GM23338 (cell line): ENCODE measurements around the gene TMC2. TPM values are rescaled to one million over a fixed set of nuclear protein-coding genes. Genes with fewer than 3 reads are reported as not detected.
A peak's percentile ranks its signal among the peaks of the same experiment; 100 is the strongest.

Source experiments
- ATAC-seq: fragments of 200-7000 bp; cut with Tn5 transposase; 3 replicates; pipeline ENCODE4 v1.9.1; 2020
- DNase-seq: peaks from one replicate; pipeline ENCODE4 v3.0.0-alpha.2; 2015; ENCODE audit warnings: low spot score
- H2AFZ ChIP-seq: fragments of 200-600 bp; sonication (generic); 2 replicates; pipeline ENCODE4 v1.8.0; 2016; ENCODE audit warnings: antibody characterized with exemption, mild to moderate bottlenecking, moderate library complexity
- H3F3A ChIP-seq: fragments of 200-600 bp; sonication (generic); replicated peaks from 2 replicates; pipeline ENCODE4 v1.8.0; 2017; ENCODE audit warnings: antibody characterized with exemption, mixed run types, low read depth
- H3K27ac ChIP-seq: fragments of 200-600 bp; sonication (generic); 2 replicates; pipeline ENCODE4 v1.6.1; 2016; ENCODE audit warnings: low read depth
- H3K27me3 ChIP-seq: fragments of 200-600 bp; sonication (generic); 2 replicates; pipeline ENCODE4 v1.8.0; 2016; ENCODE audit warnings: mild to moderate bottlenecking, mixed run types, moderate library complexity; ENCODE audit not compliant: insufficient read depth
- H3K36me3 ChIP-seq: fragments of 200-600 bp; sonication (generic); 2 replicates; pipeline ENCODE4 v1.8.0; 2016; ENCODE audit warnings: mild to moderate bottlenecking; ENCODE audit not compliant: insufficient read depth
- H3K4me1 ChIP-seq: fragments of 200-600 bp; sonication (generic); 2 replicates; pipeline ENCODE4 v1.8.0; 2016; ENCODE audit warnings: mild to moderate bottlenecking, moderate library complexity; ENCODE audit not compliant: insufficient read depth
- H3K4me2 ChIP-seq: fragments of 200-600 bp; sonication (generic); 2 replicates; pipeline ENCODE4 v1.7.1; 2017; ENCODE audit warnings: mixed run types
- H3K4me3 ChIP-seq: fragments of 200-600 bp; sonication (generic); 2 replicates; pipeline ENCODE4 v1.6.1; 2016; ENCODE audit warnings: mixed run types
- H3K79me2 ChIP-seq: fragments of 200-600 bp; sonication (generic); replicated peaks from 2 replicates; pipeline ENCODE4 v1.8.0; 2017; ENCODE audit warnings: mild to moderate bottlenecking; ENCODE audit not compliant: insufficient read depth
- H3K9me2 ChIP-seq: fragments of 200-600 bp; sonication (generic); 2 replicates; pipeline ENCODE4 v1.8.0; 2017; ENCODE audit not compliant: insufficient read depth
- H4K20me1 ChIP-seq: fragments of 200-600 bp; sonication (generic); replicated peaks from 2 replicates; pipeline ENCODE4 v1.8.0; 2017; ENCODE audit warnings: mild to moderate bottlenecking; ENCODE audit not compliant: insufficient read depth
- H3K27ac Mint-ChIP-seq: 2 replicates; pipeline ENCODE4 v1.8.0; 2020; ENCODE audit warnings: inconsistent platforms, mild to moderate bottlenecking, moderate library complexity, mixed read lengths
- H3K27me3 Mint-ChIP-seq: 3 replicates; pipeline ENCODE4 v1.8.0; 2022; ENCODE audit warnings: low read depth, mild to moderate bottlenecking, moderate library complexity, mixed read lengths, inconsistent platforms; ENCODE audit not compliant: insufficient read depth, poor library complexity
- H3K36me3 Mint-ChIP-seq: 3 replicates; pipeline ENCODE4 v1.8.0; 2021; ENCODE audit warnings: low read depth, mild to moderate bottlenecking, inconsistent platforms, moderate library complexity, mixed read lengths
- H3K4me1 Mint-ChIP-seq: 3 replicates; pipeline ENCODE4 v1.8.0; 2020; ENCODE audit warnings: mild to moderate bottlenecking, inconsistent platforms, mixed read lengths
- H3K4me3 Mint-ChIP-seq: 3 replicates; pipeline ENCODE4 v1.8.0; 2021; ENCODE audit warnings: moderate library complexity, mild to moderate bottlenecking, inconsistent platforms, mixed read lengths
- H3K9me3 Mint-ChIP-seq: 3 replicates; pipeline ENCODE4 v1.8.0; 2020; ENCODE audit warnings: moderate library complexity, mild to moderate bottlenecking, inconsistent platforms, mixed read lengths
- CREB1 ChIP-seq: fragments of 250-450 bp; sonication (Bioruptor Pico); IDR thresholded peaks from 2 replicates; pipeline ENCODE4 v1.5.0; 2020; ENCODE audit warnings: low read depth, mild to moderate bottlenecking, moderate library complexity
- NANOG ChIP-seq: IDR thresholded peaks from 2 replicates; pipeline ENCODE4 v1.6.1; 2016; ENCODE audit warnings: antibody characterized with exemption, borderline replicate concordance
- POLR2AphosphoS5 ChIP-seq: IDR thresholded peaks from 2 replicates; pipeline ENCODE4 v1.6.1; 2016; ENCODE audit warnings: antibody characterized with exemption, low read depth
- ZNF462 ChIP-seq: fragments of 250-450 bp; sonication (Bioruptor Pico); IDR thresholded peaks from 2 replicates; pipeline ENCODE4 v1.5.0; 2020; ENCODE audit warnings: mild to moderate bottlenecking, moderate library complexity
- polyA plus RNA-seq: library from polyadenylated mRNA; unstranded; fragments of >200 nt; fragmentation: Nextera tagmentation; extraction: Ambion mirVana; gene quantifications from 2 replicates; pipeline ENCODE4 v1.2.1, GENCODE V29; 2016
- total RNA-seq: library from RNA; depleted of rRNA; stranded (reverse); fragments of >200 nt; shearing (Covaris generic); gene quantifications from 2 replicates; pipeline ENCODE4 v1.2.3, GENCODE V29; 2014

TMC2 gene
- total and polyA plus RNA-seq, 2 experiments from 2014 or later = not detected

GRCh38 chr20:2656471-2657117 is 120.2 kb downstream of the TMC2 start:
- Histone ChIP-seq H2AFZ (no peak overlapping the region), H3K4me2 (no peak overlapping the region), H3K4me3 (no peak overlapping the region), H4K20me1 (peaks cover 57% of the 10 kb centered on the region), H3F3A (peaks cover 66% of the 10 kb centered on the region), H3K4me1 (peaks cover 12% of the 10 kb centered on the region; the same call in 1 of the 2 replicates), H3K36me3 (peaks cover 59% of the 10 kb centered on the region), H3K27ac (no peak overlapping the region; the same call in 1 of the 2 replicates), H3K27me3 (no peaks in the 10 kb centered on the region), H3K9me2 (no peaks in the 10 kb centered on the region), H3K79me2 (peaks cover 42% of the 10 kb centered on the region)
- ATAC-seq = no peak
- Mint-ChIP-seq H3K4me3 (peak overlapping the region; percentile 43), H3K36me3 (peaks cover 91% of the 10 kb centered on the region), H3K27ac (no peak overlapping the region), H3K4me1 (peaks cover 20% of the 10 kb centered on the region), H3K9me3 (peaks cover 4% of the 10 kb centered on the region), H3K27me3 (peaks cover 30% of the 10 kb centered on the region)
- DNase-seq = no peak
- TF ChIP-seq CREB1 (CRISPR knock-in tag) (no peak), POLR2AphosphoS5 (peak; percentile 7), ZNF462 (CRISPR knock-in tag) (no peak), NANOG (no peak)

DNA sequence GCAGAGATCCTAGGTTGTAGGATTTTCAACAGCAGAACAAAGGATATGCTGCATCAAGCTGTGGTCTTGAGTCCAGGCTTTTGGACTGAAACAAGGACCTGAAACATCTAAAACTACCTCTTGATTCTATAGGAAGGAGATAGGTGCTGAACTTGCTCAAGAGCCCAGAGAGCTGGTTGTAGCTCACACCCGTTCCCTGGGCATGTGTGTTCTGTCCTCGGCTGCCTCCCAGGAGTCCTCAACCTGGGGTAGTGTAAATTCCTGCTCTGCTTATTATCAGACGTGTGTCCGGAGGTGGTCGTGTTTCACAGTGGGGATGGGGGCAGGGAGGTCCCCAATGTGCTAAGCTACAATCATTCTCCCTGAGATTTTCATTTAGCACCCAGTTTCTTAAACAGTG is 120.9 kb downstream of the TMC2 start:
- H3K79me2 ChIP-seq = peaks cover 44% of the 10 kb centered on the region
- Mint-ChIP-seq H3K27ac (no peak overlapping the region), H3K4me3 (no peak overlapping the region), H3K36me3 (peaks cover 97% of the 10 kb centered on the region), H3K27me3 (peaks cover 29% of the 10 kb centered on the region), H3K9me3 (peaks cover 4% of the 10 kb centered on the region), H3K4me1 (peaks cover 22% of the 10 kb centered on the region)
- no peak overlapping the region for H3K4me2 ChIP-seq
- H3F3A ChIP-seq = peaks cover 69% of the 10 kb centered on the region
- H3K4me1 ChIP-seq = peaks cover 12% of the 10 kb centered on the region; the same call in 1 of the 2 replicates
- H3K27me3 ChIP-seq = no peaks in the 10 kb centered on the region
- no peak overlapping the region for H3K4me3 ChIP-seq
- H3K36me3 ChIP-seq = peaks cover 59% of the 10 kb centered on the region
- ATAC-seq (no peak), DNase-seq (no peak)
- TF ChIP-seq POLR2AphosphoS5 = 0 out of 2 replicates have a peak, but pooled peaks have one; percentile 7
- TF ChIP-seq ZNF462 (CRISPR knock-in tag) = no peak
- peak overlapping the region; percentile 66; the same call in 1 of the 2 replicates for H3K27ac ChIP-seq
- H3K9me2 ChIP-seq = no peaks in the 10 kb centered on the region
- H4K20me1 ChIP-seq = peaks cover 57% of the 10 kb centered on the region
- no peak overlapping the region for H2AFZ ChIP-seq
